Panc1 (cell line): ENCODE results near the gene XCR1.

Experiments used
- CTCF ChIP-seq: fragments of 450-650 bp; IDR thresholded peaks from 2 replicates; pipeline ENCODE4 v1.5.1; 2017; ENCODE audit warnings: mild to moderate bottlenecking
- TCF7L2 ChIP-seq: IDR thresholded peaks from 2 replicates; pipeline ENCODE4 v1.6.1; 2011; ENCODE audit warnings: mild to moderate bottlenecking, low read depth, low read length, inconsistent platforms
- TF ChIP-seq, protein P1 (sequence below), 2 experiments: IDR thresholded peaks; 2 replicates each; pipeline ENCODE4 v1.6.1; 2011 to 2012; ENCODE audit warnings: low read depth in 2 of 2, control low read depth in 1 of 2, low read length in 1 of 2, mild to moderate bottlenecking in 1 of 2, moderate library complexity in 1 of 2; ENCODE audit not compliant: insufficient read depth in 1 of 2

- TF ChIP-seq CTCF (no peak), TCF7L2 (no peak)
- TF ChIP-seq, protein P1, sequence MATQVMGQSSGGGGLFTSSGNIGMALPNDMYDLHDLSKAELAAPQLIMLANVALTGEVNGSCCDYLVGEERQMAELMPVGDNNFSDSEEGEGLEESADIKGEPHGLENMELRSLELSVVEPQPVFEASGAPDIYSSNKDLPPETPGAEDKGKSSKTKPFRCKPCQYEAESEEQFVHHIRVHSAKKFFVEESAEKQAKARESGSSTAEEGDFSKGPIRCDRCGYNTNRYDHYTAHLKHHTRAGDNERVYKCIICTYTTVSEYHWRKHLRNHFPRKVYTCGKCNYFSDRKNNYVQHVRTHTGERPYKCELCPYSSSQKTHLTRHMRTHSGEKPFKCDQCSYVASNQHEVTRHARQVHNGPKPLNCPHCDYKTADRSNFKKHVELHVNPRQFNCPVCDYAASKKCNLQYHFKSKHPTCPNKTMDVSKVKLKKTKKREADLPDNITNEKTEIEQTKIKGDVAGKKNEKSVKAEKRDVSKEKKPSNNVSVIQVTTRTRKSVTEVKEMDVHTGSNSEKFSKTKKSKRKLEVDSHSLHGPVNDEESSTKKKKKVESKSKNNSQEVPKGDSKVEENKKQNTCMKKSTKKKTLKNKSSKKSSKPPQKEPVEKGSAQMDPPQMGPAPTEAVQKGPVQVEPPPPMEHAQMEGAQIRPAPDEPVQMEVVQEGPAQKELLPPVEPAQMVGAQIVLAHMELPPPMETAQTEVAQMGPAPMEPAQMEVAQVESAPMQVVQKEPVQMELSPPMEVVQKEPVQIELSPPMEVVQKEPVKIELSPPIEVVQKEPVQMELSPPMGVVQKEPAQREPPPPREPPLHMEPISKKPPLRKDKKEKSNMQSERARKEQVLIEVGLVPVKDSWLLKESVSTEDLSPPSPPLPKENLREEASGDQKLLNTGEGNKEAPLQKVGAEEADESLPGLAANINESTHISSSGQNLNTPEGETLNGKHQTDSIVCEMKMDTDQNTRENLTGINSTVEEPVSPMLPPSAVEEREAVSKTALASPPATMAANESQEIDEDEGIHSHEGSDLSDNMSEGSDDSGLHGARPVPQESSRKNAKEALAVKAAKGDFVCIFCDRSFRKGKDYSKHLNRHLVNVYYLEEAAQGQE (IDR thresholded peaks at IDR 0.05; ENCODE audit: insufficient read depth in 1 of 2, low read depth in 2 of 2, low read length in 1 of 2) = no peak
Observed at GRCh38 chr3:45991341-45991740, 35.9 kb downstream of the XCR1 start.
